ENCODE results near the gene PXMP4.

Gene PXMP4

DNA sequence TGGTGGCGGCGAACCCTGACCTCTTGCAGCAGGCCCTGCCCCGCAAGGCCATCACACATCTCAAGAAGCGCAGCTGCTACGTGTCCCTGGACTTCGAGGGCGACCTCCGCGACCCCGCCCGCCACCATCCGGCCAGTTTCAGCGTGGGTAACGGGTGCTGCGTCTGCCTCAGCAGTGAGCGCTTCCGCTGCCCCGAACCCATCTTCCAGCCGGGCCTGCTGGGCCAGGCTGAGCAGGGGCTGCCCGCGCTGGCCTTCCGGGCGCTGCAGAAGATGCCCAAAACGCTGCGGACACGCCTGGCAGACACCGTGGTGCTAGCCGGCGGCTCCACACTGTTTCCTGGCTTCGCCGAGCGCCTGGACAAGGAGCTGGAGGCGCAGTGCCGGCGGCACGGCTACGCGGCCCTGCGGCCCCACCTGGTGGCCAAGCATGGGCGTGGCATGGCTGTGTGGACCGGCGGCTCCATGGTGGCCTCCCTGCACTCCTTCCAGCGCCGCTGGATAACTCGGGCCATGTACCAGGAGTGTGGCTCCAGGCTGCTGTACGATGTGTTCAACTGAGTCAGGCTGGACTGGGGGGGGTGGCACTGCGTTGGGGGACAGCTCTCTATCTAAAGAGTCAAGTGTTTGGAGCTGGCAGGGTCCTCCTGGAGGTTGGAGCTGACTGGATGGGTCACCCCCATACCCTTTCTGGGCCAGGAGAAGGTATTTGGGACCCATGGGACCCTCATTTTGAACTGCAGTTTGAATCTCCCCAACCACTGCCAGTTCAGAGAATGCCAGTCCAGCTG is 52.2 kb downstream of the PXMP4 start:
- peak; percentile 70 to 76 for DNase-seq

DNA sequence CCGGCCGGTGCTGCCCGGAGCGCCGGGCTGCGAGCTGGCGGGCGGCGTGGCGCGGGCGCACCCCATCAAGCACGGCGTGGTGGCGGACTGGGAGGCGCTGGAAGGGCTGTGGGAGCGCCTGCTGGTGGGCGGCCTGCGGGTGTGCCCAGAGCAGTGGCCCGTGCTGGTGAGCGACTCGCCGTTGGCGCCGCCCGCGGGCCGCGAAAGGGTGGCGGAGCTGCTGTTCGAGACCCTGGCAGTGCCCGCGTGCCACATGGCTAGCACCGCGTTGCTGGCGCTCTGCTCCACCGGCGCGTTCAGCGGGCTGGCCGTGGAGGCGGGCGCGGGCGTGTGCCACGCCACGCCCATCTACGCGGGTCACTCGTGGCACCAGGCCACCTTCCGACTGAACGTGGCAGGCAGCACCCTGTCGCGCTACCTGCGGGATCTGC is 52.9 kb downstream of the PXMP4 start:
- peak; percentile 42 to 45 for DNase-seq

DNA sequence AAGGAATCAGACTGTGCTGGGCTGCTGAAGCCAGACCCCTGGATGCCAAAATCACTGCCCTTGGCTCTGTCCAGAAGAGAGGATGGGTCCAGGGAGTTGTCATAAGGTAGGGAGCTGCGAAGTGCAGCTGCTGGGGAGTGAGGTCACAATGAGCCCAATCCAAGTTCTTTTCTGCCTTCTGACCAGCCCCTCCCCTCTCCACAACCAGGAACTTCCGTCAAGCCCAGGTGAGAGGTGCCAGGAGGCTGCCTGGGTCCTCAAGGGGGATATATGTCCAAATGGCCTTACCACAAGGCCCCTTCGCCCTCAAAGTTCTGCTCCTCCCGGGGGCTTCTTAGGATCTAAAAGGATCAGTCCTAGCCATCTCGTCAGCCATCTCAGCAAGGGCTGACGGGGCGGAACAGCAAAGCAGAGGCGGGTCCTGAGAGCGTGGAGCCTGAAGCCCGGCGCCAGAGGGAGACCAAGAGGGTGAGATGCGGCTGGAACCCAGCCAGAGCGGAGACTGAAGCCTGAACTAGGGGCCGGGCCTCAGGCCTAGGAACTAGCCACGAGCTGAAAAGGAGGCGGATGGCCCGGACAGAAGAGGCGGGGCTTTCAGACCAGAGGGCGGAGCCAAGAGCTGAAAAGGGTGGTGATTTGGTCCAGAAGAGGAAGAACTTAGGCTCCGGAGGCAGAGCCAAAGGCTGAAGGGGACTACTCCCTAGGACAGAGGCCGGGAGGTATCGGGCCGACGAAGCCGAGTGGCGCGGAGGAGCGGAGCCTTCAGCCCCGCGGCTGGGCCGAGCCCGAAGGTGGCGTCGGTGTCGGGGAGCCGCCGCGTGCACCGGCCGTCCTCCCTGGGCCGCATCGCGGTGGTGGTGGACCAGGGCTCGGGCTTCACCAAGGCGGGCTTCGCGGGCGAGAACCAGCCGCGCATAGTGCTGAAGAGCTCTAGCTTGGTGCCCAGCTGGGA is 53.5 kb downstream of the PXMP4 start, which contains the start of gene ACTL10:
Gene ACTL10, plus strand, starts transcription at position 651 of the 952 bp plus-strand sequence. CDS start 555 bp downstream, outside the sequence.
- DNase-seq: peak; percentile 71 to 77

DNA sequence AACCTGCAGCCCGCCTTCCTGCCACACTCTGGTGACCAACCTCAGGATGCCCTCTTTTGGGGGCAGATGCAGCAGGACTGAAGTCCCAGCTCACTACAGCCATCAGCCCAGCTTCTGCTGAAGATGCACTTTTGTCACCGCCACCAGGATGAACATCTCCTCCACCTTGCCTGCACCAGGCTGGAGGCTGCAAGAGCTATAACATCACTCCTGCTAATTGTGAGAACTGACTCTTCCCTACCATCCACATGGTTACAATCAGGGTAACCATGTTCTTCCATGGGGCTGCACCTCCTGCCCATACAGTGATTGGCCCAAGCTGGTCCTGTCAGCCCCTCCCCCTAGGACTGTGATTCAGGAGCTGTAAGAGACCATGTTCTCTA is 55.4 kb downstream of the PXMP4 start:
- no peak for DNase-seq

DNA sequence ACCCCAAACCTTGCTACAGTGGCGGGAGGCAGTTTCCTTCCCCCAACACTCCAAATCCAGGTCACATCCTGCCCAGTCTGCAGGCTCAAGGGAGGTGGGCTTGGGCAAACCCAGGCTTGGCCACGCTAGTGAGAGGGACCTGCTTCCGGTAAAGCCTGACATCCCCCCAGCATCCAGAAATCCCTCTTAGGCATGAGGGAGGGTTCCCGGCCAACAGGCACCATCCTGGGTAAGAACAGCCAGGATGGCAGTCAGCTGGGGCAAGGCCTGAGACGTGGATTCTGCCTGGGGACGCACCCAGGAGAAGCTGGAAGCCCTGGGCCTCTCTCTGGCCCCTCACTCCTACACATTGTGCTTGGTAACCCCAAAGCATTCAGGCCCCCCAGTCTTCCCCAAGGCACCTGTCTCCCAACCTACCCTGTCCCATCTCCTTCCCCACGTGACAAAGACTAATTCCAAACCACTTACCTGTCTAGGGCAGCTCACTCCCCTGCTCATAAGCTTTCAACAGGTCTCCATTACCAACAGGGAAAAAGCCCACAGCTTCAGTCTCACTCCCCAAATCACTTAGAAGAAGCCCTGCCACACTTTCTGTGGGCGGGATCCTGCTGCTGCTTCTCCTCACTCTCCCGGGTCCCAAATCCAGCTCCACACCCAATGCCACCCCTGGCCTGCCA is 55.9 kb downstream of the PXMP4 start:
- DNase-seq: no peak

DNA sequence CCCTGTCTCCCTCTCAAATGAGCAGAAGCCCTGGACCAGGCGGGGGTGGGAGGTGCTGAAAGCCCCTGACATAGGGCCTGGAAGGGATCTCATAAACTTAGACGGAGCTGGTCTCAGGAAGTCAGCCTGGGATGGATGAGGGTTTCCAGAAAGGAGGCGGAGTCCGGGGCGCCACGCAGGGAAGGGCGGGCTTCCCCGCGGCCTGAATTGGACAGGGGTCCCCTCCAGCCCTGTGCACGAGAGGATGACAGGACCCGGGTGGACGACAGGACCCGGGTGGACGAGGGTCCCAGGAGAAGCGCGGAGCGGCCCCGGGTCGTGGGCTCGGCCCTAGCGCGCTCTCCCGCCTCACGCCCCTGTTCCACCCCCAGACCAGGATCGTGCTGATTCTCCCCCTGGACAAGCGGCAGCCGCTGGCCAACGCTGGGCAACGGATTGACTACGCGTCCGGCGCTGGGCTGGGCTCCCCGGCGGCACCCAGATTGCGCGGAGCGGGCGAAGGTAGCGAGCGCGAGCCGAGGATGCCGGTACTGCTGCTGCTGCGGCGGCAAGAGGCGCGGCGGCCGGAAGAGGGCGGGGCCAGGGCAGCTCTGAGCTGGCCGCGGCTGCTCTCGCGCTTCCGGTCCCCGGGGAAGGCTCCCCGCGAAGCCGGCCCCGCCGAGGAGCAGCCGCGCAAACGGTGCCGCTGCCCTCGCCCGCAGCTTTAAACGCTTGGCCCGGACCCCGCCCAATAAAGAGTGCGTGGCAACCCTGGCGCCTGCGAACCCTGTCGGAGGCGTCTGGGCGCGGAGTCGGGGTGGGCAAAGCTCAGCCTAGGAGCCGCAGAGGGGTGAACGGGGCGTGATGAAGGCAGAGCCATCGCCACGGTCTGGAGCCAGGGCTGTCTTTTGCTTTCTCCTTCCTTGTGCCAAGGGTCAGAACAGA is 56.7 kb downstream of the PXMP4 start:
- peak; percentile 70 to 81 for DNase-seq

DNA sequence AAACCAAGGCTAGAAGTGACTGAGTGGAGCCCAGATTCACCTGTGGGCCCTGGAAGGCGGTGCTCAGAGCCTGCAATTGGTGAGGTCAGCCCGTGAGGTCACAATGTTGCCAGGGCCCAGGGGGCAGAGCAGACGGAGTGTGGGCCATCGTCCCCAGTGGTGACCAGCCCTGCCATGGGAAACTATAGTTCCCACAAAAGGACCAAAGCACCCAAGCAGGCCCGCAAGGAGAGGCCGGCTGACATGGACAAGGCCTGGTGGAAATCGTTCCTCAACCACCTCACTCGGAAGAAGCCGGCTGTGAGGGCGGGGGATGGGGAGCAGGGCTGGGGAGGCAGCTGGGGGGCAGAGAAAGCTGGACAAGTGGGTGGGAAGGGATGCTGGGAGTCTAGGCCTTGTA is 57.9 kb downstream of the PXMP4 start, which contains the start of gene C20orf144:
Gene C20orf144, plus strand, starts transcription at position 156 of the 400 bp plus-strand sequence. Its CDS starts 19 bp downstream, at position 175.
- no peak for DNase-seq

DNA sequence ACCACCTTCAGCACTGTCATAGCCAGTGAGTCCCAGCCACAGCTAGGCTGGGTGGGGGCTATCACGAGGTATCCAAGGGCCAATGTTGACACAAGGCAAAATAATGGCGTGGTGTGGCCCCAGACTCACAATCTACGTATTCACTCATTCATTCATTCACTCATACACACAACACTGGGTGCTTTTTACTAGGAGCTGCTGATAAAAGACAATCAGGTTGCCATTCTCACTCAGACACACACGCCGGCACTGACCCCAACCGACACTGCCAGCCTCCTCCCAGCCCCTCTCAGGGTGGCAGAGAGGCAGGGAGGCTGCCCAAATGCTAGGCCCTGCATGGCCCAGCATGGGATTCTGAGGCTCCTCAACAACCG is 59.4 kb downstream of the PXMP4 start:
- DNase-seq: no peak

DNA sequence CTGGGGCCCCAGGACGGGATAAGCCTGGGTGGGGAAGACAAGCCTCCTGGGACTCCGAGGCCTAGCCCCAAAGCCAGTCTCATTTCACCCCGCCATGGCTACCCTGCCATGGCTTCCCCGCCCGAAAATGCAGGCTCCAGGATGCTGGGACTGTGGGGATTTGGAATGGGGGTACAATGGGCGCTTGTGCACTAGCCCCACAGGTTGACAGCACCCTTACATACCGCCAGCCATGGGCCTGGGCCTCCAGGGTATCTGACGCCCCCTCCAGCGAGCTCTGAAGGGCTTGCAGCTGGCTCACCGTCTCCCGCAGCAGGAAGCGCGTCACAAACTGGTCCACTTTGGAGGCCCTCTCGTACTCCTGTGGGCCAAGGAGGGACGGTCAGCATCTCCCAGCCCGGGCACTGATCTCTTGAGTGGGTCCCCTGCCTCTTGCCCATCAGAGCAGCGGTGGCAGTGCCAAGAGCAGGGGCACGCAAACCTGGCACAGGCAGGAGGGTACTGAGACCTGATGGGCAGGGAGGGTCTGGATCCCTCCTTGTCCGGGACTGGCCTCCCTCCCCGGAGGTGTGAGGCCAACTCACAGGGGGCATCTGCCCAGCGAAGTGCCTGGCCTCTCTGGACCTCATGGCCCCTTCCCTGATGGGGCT is 60.0 kb downstream of the PXMP4 start:
- no peak for DNase-seq

DNA sequence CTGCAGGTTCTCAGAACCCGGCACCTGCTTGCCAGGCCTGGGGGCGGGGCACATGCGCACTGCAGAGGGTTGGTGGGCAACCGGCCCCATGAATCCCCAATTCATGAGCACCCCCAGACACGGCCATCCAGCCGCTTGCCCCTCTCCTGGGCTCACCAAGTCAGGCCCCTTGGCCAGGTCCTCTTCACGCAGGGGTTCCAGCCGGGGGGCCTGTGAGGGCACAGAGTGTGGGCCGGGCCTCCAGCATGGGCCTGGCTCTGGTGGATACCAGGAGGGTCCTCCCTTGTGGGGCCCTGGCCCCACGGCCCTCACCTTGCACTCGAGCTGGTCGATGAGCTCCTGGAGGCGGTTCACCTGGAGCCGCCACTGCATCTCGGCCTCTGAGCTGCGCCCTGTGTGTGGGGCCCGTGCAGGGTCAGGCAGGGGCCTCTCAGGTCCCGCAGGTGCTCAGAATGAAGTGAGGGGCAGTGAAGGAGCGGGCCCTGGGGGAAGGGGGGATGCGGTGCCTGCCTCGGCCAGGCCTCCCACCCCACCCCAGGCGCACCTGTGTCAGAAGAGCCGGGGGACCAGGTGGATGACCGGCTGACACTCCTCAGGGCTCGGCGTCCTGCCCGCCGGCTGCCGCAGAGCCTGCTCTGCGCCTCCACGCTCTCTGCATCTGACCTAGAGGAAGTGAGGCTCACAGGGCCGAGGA is 60.6 kb downstream of the PXMP4 start:
- no peak for DNase-seq

DNA sequence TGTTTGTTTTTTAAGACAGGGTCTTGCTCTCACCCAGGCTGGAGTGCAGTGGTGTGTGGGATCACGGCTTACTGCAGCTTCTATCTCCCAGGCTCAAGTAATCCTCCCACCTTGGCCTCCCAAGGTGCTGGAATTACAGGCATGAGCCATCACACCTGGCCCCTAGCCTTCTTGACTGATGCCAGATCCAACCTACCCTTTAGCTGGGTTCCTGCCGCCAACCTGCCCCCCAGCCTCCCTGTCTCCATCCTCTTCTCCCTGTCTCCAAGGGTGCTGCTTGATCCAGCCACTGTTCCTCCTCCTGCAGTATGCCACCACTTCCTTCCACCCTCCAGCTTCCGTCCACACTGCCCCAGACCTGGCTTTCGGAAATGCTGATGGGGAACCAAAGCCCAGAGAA is 61.2 kb downstream of the PXMP4 start:
- no peak for DNase-seq

DNA sequence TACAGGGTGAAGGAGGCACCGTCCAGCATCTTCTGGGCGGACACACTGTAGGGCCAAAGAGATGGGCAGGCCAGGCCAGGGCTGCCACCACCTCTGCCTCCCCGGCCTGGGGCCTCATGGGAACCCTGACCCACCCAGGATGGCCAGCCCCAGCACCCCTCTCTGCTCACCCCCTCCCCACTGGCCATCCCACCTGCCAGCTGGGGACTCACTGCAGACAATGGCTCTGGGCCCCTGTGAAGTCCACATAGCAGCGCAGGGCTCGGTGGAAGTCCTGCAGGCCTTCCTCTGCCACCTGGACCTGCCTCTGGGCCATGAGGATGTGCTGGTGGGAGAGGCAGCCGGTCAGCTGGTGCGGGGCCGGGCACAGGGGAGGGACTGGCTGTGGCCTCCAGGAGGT is 61.6 kb downstream of the PXMP4 start:
- no peak for DNase-seq

DNA sequence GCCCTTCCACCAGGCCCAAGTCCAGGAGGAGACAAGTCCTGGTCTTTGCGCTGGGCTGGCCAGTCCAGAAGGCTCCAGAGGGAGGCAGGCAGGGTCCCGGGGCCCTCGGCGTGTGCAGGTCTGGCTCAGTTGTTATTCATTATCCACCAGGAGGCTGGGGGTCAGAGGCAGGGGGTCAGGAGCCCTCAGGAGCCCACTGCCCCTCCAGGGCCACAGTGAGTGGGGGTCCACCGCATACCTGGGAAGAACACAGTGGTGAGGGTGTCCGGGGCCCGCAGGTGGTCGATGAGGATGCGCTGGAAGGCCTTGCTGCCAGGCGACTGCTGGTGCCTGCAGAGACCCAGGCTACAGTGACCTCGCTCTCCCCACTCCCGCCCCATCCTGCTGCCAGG is 62.4 kb downstream of the PXMP4 start:
- DNase-seq: no peak

DNA sequence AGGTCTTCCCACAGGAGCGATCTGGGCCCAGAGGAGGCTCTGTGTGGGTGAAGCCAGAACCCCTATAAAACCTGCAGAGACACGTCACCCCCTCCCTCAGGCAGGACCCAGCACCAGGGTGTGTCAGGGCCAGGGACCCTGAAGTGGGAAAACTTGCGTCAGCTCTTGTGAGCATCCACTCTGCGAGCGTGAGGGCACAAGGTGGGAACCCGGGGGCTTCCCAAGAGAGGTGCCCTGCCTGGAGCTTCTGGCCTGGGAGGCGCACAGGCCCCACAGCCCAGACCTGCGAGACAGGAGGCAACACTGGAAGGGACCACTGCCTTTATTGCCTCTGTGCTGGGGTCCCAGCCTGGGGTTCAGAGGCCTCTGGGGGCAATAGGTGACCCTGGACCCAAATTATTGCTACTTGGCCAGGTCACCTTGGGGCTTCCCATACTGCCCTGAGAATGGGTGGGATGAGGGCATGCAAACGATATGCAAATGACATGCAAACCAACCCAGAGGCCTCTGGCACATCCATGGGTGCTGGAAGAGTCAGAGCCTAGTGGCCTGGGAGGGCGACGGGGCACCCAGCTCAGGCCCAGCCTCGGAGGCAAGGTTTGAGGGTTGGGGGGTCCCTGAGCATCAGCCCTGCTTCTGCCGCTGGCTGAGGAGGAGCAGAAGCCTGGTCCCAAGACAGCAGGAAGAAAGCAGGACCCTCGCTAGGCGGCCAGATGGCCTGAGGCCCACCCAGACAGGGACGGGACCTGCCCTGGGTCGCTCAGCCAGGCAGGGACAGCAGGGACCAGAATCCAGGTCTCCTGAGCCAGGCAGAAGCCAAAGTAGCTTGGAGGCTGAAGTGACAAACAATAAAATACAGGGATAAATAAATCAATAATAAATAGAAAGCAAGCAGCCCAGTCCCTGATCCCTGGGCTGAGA is 63.1 kb downstream of the PXMP4 start:
- DNase-seq: no peak

DNA sequence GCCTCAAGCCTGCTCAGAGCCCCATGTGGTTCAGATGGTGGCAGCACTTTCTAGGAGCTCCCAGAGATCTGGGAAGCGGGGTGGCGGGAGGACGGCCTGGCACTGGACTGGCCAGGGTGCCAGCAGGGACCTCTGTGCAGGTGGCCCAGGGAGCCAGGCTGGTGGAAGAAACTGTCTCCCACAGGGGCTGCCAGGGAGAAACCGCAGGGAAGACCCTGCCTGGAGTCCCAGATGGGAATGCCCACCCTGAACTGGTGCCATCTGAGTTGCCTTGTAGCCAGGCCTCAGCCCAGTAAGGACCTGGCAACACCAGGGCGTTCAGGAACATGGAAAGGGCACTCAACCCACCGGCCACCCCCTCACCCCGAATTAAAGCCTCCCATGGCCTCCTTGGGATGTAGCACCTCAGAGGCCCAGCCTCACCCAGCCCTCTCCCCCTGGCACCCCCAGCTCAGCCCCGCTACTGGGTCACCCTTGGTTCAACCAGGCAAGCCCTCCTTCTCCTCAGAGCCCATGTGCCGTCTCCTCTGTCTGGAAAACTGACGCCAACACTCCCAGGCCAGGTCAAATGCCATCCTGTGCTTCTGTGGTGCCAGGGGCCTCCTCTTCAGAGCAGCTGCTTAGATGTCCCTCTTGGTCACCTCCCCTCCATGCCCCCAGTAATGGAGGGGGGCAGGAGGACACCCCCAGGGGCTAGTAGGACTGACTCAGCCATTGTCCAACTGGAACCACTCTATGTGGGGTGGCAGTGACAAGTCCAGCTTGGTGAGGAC is 63.9 kb downstream of the PXMP4 start:
- no peak for DNase-seq

DNA sequence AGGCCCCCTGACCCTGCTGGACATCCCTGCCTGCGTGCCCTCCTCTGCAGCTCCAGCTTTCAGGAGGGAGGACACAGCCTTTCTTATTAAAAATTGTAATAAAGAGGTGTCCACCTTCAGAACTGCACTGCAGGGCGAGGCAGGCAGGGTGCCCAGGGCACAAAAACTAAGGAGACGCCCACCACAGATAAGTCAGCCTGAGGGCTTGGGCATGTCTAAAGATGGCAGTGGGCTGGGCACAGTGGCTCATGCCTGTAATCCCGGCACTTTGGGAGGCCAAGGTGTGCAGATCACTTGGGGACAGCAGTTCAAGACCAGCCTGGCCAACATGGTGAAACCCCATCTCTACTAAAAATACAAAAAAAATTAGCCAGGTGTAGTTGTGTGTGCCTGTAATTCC is 64.9 kb downstream of the PXMP4 start:
- DNase-seq: no peak

DNA sequence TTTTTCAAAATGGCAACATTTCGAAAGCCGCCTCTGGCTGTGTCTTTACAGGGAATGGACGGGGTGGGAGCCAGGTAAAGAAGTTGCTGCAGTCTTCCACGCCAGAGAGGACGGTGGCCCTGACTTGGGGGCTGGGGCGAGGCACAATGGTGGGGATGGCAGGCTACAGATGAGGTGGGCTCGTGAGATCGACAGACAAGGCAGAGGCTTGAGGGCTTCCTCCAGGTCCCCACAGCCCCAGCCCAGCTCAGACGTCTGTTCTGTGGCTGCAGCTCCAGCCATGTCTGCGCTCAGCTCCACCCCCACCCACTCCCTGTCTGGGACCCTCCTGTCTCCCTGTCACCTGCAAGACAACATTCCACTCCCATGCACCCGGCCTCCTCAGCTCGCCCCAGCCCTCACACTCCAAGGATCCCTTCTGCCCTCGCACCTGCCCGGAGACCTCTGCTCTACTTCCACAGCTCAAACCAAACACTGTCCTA is 65.4 kb downstream of the PXMP4 start:
- DNase-seq: no peak

DNA sequence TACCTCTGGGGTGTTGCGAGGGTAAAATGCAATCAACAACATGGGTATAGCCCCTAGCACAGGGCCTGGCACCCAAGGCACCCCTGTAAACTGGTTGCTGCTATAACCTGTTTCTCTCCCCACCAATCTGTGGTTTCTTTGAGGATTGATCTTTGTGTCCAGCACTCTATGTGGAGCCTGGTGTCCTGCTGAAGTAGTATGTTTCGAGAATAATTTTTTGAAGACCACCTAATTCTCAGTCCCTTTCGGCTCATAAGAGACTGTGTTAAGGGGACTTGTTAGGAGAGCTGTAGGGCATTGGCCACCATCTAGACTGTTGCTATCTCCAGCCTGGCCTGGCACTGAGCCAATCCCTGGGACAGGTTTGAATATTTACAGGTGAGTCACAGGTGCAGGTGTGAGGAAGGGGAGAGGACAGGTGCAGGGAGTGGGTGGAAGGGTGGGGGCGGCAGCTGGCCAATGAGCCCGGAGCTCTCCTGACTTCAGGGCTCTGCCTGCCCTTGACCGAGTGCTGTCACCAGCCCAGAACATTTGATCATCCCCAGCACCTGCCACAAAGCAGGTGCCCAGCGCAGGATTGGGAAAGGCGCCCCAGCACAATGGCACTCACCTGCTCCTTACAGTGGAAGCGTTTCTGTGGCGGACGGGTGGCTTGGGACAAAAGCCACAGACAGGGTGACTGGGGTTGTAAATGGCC is 66.1 kb downstream of the PXMP4 start:
- no peak for DNase-seq

Data from activated CD4-positive, alpha-beta T cell treated with anti-CD3 and anti-CD28 coated beads for 4 hours (primary cell).